ENCODE measurements around the gene SLC6A19.
"Not testable (repeated sequence)": the region's sequence is repeated elsewhere in the genome, so short reads cannot be mapped to it uniquely, and the experiment has no call there.

Gene SLC6A19

DNA sequence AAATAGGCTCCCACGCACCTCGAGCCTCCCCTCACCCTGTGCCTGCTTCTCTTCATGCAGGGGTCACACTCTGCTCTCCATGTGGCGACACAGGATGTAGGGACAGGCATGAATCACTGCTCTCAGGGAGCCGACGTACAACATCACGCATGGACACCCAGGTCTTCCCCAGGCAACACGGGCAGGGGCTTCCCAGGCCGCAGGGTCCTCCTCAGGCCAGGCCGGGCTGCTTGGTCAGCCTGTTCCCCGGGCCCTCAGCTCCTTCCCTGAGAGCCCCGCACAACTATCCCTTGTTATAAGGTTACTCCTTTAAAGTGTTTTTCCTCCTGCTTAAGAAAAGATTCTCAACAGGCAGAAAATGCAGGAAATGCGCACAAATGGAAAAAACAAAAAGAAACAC lies 24.8 kb downstream of the SLC6A19 start:
- DNase-seq = no peak

DNA sequence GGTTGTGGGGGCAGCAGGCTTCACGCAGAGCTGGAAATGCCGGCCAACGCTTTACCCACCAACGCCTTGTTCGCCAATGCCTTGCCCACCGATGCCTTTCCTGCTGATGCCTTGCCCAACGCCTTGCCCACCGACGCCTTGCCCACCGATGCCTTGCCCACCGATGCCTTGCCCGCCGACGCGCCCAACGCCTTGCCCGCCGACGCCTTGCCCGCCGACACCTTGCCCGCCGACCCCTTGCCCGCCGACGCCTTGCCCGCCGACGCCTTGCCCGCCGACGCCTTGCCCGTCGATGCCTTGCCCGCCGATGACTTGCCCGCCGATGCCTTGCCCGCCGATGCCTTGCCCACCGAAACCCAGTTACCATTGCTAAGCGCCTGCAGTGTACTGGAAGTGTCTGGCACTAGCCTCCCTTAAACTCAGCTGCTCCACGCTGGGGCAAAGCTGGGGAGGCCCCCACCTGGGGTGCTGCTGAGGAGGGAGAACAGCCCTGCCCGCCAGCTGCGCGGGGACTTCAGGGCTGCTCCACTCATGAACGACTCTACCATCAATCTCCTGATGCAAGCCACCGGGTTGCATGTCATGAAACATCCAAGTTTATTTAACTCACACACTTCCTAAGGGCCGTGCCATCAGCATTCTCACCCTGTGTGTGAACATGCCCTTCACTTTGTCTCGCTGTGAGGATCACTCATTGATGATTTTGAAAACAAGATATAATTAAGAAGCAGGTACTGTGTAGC lies 25.6 kb downstream of the SLC6A19 start:
- peak in 1 of 2 experiments; percentile 41 for DNase-seq

DNA sequence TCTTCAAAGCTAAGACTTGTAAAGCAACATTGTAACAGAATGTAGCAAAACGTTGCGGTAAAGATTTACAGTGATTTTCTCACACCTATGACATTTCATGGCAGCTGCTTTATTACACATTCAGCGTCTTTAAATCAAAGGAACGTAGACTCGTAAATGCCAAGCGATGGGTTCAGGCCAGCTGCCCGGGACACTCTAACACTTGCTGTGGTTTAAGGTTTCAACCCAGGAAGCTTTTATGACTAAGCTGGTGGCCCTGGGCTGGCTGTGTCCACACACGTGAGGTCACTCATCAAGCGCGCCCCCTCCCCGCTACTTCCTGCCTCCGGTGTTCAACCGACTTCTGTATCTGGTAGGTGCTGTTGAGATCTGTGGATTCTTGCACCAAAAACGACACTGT lies 26.3 kb downstream of the SLC6A19 start:
- DNase-seq = peak; percentile 95 to 97

DNA sequence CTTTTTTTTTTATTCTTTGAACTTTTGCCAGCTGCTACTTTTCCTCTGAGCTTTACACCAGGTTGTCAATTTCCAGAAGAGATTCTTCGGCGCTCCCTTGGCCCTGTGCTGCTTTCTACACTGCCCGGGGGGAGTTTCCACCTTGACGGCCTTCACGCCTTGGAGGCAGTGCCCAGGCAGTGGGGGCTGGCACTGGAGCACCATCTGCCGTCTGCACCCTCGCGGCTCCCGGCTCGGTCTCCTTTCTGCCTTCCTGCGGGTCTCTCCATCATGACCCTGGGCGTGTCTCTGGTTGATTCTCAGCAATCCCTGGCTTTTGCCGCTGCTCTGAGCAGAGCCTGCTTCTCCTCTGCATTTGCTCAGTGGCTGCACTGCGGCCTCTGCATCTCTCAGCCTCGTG lies 26.7 kb downstream of the SLC6A19 start:
- peak; percentile 74 to 89 for DNase-seq

DNA sequence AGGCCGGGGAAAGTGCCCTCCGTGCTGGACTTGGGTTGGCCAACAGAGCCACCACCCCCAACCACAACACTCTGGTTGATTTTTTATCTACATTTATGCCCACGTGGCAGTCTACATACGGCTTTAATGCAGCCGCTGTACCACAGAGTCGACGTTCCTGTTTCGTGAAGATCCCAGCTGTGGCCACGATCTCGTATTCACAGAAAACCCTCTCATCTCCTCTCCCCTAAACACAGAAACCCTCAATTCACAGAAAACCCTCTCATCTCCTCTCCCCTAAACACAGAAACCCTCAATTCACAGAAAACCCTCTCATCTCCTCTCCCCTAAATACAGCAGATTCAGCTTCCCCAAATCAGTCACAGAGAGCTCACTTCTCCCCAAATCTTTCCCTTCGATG lies 27.6 kb downstream of the SLC6A19 start:
- not testable (repeated sequence) for DNase-seq

- no peak for DNase-seq
These were observed 28.4 kb downstream of the SLC6A19 start for GRCh38 chr5:1229822-1230221.

DNA sequence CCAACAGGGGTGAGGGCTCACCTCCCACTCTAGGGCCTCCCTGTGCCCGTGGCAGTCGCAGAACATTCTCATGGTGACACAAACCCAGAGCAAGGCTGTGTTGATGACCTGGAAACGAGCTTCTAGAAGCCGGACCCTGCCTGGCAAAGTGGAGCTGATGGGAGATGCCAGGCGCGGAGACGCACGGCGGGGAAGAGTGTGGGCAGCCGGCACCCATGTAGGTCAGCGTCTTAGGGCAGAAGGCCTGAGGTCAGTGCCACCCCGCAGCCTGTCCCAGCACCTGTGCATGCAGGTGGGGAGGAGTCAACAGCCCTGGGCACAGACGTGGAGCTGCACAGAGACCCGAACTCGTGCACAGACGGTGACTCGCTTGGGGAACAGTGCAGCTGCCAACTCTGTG lies 29.2 kb downstream of the SLC6A19 start:
- DNase-seq = no peak

DNA sequence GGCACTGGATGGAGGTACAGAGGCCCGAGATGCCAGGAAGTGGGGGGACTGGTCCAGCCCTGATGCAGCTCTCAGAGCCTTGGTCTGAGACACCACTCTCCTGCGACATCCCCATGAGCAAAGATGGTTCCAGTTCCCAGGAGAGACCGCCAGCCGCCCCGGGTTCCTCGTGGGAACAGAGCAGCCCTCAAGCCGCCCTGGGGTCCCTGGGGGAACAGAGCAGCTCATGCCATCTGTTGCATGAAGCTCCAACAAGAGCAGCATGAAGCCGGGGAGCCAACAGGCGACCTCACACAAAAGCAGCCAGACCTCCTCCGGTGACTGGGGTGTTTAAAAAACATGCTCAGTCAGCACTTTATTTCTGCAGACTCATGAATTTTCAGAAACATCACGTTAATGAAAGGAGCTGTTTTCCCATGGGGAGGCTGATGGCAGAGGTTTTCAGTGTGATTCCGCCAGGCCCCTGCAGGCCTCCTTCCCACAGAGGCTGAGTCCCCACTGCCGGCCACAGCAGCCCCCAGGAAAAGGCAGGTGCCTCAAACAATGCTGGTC lies 30.0 kb downstream of the SLC6A19 start:
- peak; percentile 73 to 90 for DNase-seq

DNA sequence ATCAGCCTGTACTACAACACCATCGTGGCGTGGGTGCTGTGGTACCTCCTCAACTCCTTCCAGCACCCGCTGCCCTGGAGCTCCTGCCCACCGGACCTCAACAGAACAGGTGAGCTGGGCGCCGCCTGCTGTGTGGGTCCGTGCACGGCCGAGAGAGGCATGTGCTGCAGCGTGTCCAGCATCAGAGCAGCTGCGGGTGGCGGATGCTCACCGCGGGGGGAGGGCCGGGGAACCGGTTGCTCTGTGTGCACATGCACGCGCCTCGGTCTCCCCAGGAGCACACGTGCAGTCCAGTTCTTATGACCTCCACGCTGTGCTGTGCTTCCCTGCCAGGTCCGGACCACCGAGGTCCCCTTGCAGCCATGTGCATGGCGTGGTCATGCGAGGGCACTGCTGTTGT lies 31.4 kb downstream of the SLC6A19 start:
- no peak for DNase-seq

- peak in 1 of 2 experiments; percentile 65 for DNase-seq
These were observed 34.0 kb downstream of the SLC6A19 start for GRCh38 chr5:1235379-1235778.

GRCh38 chr5:1235838-1236237 lies 34.4 kb downstream of the SLC6A19 start:
- no peak for DNase-seq

DNA sequence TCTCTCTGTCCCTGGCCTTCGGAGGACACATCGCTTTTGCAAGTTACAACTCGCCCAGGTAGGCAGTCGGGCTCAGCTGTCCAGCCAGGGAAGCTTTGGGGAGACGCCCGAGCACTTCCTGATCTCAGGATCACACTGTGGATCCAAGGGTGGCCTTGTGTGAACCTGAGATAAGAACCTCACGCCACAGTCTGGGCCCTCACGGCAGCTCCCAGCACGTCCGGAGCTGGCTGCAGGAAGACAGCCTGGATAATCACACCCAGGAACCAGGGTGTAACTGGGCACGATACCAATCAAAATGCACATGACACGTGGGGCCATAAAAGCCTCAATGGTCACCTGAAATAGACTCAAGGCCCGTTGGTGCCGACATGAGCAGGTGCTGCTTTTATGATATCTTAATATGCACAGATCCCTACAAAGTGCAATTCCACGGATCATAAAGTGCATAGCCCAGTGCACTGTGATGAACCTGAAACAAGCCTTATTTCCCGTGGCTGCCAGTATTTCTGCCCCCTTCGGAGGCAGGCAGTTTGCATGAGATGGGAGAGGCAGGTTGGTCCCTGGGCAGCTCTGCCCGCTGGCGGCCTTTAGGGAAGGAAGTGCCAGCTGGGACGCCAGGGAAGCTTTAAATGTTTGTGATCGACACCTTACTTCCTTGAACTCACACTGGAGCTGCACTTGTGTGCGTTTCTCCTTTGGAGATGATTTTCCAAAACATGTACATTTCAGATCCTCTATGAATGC lies 38.3 kb downstream of the SLC6A19 start:
- no peak for DNase-seq

DNA sequence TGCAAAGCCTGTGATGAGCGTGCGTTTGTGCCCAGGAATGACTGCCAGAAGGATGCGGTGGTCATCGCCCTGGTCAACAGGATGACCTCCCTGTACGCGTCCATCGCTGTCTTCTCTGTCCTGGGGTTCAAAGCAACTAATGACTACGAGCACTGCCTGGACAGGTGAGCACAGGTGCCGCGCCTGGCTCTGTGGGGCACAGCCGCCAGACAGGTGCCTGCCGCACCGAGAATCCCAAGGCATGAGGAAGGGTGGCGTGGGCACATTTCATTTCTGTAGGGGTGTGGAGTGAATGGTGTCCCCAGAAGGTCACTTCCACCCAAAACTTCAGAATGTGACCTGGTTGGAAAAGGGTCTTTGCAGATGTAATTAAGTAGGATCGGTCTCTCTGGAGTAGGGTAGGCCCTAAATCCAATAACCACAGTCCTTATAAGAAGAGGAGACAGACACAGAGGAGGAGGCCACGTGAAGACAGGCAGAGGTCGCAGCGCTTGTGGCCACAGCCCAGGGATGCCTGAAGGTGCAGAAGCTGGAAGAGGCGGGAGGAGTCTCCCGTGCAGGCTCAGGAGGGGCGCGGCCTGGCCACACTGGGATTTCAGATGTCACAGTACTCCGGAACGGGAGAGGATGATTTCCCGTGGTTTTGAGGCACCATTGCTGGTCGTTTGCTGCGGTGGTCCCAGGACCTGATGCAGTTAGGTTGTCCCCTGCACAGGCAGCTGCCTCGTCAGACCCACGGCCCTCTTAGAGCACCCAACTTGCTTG lies 39.3 kb downstream of the SLC6A19 start:
- no peak for DNase-seq

GRCh38 chr5:1241509-1242080 lies 40.2 kb downstream of the SLC6A19 start:
- no peak for DNase-seq

GRCh38 chr5:1242733-1243486 lies 41.5 kb downstream of the SLC6A19 start:
- DNase-seq = no peak

DNA sequence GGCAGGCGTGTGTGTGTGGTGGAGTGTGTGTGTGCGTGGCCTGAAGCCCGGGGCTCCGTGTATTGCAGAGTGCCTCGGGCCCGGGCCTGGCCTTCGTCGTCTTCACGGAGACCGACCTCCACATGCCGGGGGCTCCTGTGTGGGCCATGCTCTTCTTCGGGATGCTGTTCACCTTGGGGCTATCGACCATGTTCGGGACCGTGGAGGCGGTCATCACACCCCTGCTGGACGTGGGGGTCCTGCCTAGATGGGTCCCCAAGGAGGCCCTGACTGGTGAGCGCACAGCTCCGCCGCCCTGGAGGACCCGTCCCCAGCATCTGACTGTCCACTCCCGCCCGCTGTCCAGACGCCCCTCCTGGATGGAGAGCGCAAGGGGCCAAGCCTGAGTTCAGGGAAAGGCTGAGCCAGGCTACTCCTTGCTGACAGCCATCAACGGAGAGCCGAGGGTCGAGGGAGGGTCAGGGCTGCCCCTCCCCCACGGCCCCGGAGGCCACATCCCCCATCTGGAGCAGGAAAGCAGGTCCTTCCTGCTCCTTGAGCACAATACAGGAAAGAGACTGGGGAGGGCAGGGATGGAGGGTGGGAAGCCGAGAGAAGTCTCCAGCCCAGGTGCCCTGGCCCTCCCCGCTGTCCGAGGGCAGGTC lies 42.2 kb downstream of the SLC6A19 start:
- DNase-seq = no peak

DNA sequence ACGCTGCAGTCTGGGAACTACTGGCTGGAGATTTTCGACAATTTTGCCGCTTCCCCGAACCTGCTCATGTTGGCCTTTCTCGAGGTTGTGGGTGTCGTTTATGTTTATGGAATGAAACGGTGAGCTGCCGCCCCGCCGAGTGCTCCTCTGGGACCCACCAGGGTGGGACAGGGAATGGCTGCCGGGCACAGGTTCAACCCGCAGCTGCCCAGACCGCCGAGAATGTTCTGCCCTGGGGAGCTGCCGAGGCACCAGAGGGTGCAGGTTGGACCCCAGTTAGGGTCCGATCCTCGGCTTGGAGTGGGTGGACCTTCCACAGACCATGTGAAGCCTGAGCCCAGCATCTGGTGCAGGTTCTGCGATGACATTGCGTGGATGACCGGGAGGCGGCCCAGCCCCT lies 42.9 kb downstream of the SLC6A19 start:
- DNase-seq = no peak

DNA sequence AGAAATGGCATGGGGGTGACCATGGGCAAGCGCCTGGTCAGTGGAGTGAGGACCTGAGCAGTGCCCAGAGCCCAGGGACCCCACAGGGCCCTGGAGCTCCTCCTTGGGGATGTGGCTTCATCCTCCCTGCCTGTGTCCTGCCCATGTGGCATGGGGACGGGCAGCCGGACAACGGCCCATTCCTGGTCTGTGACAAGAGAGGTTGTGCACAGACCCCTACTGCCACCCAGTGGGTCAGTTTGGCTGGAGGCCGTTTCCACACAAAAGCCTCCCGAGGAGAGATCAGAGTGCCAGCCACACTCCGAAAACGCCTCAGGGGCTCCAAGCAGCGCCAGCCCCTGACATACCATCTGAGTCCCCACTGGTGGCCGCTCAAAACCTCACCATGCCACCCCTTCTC lies 43.6 kb downstream of the SLC6A19 start:
- peak in 1 of 2 experiments; percentile 37 for DNase-seq

- DNase-seq = peak; percentile 29 to 53
These were observed 44.6 kb downstream of the SLC6A19 start for GRCh38 chr5:1245905-1246576.

DNA sequence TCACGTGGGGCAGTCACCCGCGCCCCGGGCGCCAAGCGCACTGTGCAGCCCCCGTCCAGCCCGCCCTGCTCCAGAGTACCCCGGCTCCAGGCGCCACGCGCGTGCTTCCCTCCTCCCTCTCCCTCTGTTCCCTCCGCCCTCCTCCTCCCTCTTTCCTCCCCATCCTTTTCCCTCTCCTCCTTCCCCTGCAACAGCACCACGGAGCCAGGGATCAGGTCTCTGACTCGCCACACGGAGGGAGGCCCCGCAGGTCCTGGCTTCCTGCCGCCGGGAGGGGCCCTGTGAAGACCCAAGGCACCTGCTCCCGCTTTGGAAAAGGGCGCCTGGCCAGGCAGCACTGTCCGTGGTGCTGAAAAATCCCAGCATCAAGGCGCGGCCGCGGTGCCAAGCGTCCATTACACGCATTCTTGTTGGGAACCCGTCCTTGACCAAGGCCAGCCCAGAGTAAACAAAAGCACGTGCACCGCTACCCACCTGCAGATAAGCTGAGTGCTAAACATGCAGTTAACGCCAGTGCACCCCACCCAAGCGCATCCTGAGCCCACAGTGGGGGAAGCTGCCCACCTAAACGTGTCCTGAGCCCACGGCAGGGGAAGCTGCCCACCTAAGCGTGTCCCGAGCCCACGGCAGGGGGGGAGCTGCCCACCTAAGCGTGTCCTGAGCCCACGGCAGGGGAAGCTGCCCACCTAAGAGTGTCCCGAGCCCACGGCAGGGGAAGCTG lies 45.5 kb downstream of the SLC6A19 start:
- DNase-seq = peak in 1 of 2 experiments; percentile 58
